HG02884 (cell line): ENCODE results near the gene USE1.
"Not testable (repeated sequence)": the region's sequence is repeated elsewhere in the genome, so short reads cannot be mapped to it uniquely, and the experiment has no call there.

ENCODE experiments used
- ATAC-seq: cut with Tn5 transposase; IDR thresholded peaks from one replicate; pipeline ENCODE4 v1.9.1; 2021; ENCODE audit warnings: mild to moderate bottlenecking, moderate library complexity; ENCODE audit not compliant: unreplicated experiment

Gene USE1, protein sequence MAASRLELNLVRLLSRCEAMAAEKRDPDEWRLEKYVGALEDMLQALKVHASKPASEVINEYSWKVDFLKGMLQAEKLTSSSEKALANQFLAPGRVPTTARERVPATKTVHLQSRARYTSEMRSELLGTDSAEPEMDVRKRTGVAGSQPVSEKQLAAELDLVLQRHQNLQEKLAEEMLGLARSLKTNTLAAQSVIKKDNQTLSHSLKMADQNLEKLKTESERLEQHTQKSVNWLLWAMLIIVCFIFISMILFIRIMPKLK

GRCh38 chr19:17215127-17215971 is at the start of gene USE1:
USE1 (plus strand) TSS chr19:17215357; CDS start chr19:17215406, 49 bp downstream.
- peak; percentile 76 for ATAC-seq

GRCh38 chr19:17165715-17166114 is 49.4 kb upstream of the USE1 start:
- ATAC-seq: no peak

GRCh38 chr19:17170538-17171297 is 44.4 kb upstream of the USE1 start:
- ATAC-seq: no peak

DNA sequence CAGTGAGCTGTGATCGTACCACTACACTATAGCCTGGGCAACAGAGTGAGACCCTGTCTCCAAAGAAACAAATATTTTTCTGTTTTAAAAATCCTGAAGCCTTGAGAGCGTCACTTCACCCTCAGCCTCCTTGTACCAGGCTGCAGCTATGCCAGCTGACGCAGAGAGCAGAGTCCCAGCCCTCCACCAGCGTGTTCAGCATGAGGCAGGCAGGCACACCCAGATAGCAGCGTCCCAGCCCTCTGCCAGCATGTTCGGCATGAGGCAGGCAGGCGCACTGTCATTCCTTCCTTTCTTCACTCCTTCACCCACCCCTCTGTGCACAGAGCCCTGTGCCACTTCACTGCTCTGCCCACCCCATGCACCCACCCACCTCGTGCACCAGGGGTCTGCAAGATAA is 43.3 kb upstream of the USE1 start:
- no peak for ATAC-seq

- no peak for ATAC-seq
Observed at GRCh38 chr19:17172624-17173345, 42.4 kb upstream of the USE1 start.

- no peak for ATAC-seq
Observed at GRCh38 chr19:17178291-17178690, 36.9 kb upstream of the USE1 start.

DNA sequence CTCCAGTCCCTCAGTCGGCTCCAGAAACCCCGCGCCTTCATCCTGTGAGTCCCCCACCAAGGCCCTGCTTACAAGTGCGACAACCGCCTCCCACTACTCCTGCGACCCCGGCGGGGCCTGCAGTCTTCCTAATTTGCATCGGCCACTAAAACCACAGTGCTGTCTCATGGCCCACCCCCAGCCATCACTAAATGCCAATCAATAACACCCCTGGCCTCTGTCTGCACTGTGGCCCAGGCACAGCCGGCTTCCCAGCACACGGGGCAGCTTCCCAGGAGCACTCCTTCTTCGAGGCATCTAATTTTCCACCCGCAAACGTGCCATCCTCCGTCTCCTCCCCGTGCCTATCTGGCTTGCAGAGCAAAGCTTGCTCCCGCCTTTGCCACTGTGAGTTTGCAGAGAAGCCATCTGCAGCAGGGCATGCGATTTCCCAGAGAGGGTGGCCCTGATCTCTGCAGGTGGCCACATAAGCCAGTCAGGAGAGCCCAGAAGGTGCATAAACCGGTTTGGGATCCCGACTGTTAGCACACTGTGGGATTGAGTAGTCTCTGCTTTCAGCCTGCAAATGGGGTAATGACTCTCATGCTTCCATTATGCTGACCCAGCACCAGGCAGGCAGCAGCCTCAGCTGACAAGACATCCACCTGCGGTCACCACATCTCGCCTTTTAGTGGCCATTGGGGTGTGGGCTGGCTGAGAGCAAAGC is 34.0 kb upstream of the USE1 start:
- no peak for ATAC-seq

DNA sequence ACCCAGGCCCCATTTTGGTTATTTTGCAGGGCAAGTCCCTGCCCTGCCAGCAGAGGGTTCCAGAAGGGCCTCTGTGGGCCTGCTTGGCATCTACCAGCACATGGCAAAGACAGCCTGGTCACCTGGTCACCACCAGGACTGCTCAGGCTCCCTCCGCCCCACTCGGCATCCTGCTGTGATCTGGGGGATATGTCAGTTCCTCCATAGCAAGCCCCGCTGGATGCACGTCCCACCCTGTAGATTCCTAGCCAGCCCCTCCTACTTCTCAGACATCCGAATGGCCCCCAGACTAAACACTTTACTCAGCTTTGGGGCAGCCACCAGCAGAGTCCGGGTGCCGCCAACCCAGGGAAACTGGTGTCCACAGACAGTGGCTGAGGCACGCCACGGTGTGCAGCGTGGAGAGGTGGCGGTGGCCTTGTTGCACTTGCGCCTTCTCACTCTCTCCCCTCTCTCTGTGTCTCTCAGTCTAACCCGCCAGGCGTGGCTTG is 31.8 kb upstream of the USE1 start:
- ATAC-seq: no peak

DNA sequence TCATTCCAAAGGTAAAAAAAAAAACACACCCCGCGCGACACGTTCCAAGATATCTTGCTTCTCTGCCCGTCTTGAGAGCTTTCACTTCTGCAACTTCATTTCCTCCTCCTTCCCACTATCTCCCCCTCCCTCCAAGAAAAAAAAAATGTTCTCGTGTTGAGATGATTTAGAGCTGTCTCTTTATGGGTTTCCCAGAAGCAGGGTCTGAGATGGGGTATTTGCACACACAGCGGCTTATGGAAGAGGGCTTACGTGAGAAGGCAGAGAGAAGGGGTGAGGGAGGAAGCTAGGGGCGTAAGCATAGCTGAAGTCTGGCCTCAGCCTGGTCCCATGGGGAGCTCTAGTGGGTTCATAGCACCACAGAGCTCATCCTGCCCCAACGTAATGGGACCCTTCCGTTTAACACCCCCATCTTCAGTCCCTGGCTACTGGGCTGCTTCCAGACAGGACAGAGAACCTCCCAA is 31.3 kb upstream of the USE1 start:
- ATAC-seq: no peak

DNA sequence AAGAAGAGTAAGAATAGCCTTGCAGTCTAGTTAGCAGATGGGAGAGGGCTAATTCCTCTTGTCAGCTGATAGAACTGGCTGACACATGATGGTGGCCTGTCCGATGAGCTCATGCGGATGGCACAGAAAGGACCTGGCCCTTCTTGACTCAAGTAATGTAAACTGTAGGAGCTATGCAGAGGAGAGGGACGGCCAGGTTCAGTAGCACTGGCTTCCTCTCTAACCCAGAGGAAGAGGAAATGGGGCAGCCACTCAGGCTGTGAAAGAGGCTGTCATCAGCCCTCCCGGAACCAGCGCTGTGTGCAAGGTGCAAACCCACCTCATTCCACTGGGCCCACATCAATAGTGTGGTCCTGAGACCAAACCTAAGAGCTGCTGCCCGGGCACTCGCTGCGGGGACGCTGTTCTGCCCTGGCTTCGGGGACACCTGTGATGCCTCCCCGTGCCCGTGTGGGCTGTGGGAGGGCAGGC is 30.8 kb upstream of the USE1 start:
- no peak for ATAC-seq

DNA sequence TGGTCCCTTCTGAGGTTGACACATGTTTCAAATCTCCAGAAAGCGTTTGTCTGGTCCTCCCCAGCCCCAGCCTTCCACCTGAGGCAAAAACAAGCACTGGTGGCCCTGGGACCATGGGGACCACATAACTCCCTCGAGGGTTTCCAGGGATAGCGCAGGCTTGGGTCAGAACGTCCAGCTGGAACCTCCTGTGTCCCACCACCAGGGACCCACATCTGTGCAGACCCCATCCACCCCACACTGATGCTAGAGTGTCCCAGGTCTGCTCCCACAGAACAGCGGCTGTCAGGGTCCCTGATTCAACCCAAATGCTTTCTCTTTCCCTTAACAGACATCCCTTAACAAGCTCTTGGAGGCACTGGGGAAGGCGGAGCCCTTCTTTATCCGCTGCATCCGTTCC is 29.6 kb upstream of the USE1 start:
- no peak for ATAC-seq

GRCh38 chr19:17191736-17192135 is 23.4 kb upstream of the USE1 start:
- ATAC-seq: not testable (repeated sequence)

- ATAC-seq: no peak
Observed at GRCh38 chr19:17192751-17193150, 22.4 kb upstream of the USE1 start.

DNA sequence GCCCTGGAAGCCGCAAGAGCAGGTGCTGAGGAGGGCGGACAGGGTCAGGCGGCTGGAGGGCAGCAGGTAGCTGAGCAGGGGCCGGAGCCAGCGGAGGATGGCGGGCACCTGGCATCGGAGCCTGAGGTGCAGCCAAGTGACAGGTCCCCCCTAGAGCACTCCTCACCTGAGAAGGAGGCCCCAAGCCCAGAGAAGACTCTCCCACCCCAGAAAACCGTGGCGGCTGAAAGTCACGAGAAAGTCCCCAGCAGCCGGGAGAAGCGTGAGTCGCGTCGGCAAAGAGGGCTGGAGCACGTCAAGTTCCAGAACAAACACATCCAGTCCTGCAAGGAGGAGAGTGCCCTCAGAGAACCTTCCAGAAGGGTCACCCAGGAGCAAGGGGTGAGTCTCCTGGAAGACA is 20.5 kb upstream of the USE1 start:
- no peak for ATAC-seq

DNA sequence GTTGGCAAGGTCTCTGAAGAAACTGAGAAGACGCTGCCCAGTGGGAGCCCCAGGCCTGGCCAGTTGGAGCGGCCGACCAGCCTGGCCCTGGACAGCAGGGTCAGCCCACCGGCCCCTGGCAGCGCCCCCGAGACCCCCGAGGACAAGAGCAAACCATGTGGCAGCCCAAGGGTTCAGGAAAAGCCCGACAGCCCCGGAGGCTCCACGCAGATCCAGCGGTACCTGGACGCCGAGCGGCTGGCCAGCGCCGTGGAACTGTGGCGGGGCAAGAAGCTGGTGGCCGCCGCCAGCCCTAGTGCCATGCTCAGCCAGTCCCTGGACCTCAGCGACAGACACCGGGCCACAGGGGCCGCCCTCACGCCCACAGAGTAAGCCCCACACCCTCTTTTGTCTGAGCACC is 20.1 kb upstream of the USE1 start:
- ATAC-seq: no peak

DNA sequence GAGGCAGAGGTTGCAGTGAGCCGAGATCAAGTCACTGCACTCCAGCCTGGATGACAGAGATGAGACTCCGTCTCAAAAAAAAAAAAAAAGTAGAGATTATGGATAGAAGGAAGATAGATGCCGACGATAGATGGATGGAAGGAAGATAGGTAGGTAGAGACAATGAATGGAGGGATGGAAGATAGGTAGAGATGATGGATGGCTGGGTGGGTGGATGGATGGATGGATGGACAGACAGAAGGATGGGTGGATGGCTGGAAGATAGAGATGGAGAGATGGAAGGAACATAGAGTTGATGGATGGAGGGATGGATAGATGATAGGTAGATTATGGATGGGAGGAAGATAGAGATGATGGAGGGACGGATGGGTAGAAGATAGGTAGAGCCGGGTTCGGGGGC is 18.5 kb upstream of the USE1 start:
- ATAC-seq: no peak

GRCh38 chr19:17197666-17198065 is 17.5 kb upstream of the USE1 start:
- ATAC-seq: no peak

DNA sequence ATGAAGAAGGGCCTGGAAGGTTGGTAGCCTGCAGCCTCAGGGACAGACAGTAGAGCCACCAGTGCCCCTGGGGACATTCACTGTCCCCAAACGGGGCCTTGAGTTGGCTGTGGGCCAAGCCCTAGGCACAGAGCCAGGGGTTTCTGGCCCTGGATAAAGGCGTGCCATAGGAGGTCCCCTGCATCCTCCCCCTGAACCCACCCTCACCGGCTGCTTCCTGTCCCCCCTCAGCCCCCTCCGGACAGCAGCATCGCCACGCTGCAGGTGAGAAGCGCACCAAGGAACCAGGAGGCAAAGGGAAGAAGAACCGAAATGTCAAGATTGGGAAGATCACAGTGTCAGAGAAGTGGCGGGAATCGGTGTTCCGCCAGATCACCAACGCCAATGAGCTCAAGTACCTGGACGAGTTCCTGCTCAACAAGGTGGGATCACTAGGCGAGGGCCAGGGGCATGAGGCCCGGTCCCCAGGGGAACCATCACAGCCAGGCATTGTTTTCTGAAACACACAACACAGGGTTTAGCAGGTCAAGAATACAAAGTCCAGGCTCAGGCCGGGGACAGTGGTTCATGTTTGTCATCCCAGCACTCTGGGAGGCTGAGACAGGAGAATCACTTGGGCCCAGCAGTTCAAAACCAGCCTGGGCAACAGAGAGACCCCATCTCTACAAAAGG is 14.6 kb upstream of the USE1 start:
- ATAC-seq: no peak

DNA sequence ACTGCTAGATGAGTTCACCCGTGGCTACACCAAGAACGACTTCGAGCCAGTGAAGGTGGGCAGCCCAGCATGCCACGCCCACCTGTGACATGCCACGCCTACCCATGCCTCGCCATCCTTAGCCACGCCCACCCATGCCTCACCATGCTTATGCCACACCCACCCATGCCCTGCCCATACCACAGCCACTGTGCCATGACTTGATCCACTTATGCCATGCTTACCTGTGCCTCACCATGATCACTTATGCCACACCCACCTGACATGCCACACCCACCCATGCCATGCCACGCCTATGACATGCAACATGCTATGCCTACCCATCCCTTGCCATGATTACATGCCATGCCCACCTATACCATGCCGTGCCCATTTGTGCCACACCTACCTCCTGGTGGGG is 12.9 kb upstream of the USE1 start:
- no peak for ATAC-seq
